LNCaP clone FGC (cell line): ENCODE measurements around the gene CACNA2D3.

Source experiments
- DNase-seq: peaks from one replicate; pipeline ENCODE4 v3.0.0-alpha.2; 2011; ENCODE audit warnings: low read depth
- H3K4me3 ChIP-seq: 2 replicates; pipeline ENCODE4 v1.5.1; 2011; ENCODE audit warnings: mild to moderate bottlenecking, low read depth, low read length, control low read depth
- TF ChIP-seq, protein P1 (sequence below): IDR thresholded peaks from 2 replicates; pipeline ENCODE4 v1.5.1; 2012; ENCODE audit warnings: mild to moderate bottlenecking; ENCODE audit not compliant: control insufficient read depth, insufficient read depth; ENCODE audit errors: extremely low read depth

The CACNA2D3 gene

DNA sequence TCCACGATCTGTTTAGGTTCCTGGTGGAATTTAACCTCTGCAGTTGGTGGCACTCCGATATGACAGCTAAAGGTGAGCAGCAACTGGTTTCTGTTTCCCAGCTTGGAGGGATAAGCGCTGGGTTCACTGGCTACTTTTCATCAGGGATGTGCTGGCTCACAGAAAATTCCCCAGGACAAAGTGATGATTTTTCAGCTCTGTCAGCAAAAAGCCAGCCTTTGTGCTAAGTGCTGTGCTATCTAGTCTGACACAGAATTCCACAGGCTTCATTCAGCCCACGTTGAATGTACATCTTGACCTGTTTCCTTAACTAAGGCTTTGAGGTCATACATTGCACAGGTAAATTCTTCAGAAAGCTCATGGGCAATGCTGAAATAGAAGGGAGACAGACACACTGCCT is 887.0 kb downstream of the CACNA2D3 start:
- TF ChIP-seq, protein P1, sequence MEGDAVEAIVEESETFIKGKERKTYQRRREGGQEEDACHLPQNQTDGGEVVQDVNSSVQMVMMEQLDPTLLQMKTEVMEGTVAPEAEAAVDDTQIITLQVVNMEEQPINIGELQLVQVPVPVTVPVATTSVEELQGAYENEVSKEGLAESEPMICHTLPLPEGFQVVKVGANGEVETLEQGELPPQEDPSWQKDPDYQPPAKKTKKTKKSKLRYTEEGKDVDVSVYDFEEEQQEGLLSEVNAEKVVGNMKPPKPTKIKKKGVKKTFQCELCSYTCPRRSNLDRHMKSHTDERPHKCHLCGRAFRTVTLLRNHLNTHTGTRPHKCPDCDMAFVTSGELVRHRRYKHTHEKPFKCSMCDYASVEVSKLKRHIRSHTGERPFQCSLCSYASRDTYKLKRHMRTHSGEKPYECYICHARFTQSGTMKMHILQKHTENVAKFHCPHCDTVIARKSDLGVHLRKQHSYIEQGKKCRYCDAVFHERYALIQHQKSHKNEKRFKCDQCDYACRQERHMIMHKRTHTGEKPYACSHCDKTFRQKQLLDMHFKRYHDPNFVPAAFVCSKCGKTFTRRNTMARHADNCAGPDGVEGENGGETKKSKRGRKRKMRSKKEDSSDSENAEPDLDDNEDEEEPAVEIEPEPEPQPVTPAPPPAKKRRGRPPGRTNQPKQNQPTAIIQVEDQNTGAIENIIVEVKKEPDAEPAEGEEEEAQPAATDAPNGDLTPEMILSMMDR, result no peak
- H3K4me3 ChIP-seq, result no peak overlapping the region
- DNase-seq, result no peak

DNA sequence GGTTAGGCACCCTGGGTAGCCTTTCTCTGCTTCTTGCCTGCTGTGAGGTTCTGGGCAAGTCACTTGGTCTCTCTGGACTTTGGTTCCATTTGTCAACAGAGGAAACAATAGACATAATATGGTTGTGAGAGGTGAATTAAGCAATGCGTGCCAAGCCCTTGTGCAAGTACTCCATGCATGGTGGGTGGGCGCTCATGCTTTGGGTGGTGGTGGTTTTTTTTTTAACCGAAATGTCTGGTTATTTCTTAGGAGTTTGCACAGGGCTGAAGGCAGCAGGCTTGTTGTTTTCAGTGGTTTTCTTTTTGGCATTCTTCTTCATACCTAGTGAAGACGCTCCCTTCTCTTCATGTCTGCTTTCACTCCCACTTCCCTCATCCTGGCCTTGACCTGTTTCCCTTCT is 889.7 kb downstream of the CACNA2D3 start:
- TF ChIP-seq, protein P1, result no peak

DNA sequence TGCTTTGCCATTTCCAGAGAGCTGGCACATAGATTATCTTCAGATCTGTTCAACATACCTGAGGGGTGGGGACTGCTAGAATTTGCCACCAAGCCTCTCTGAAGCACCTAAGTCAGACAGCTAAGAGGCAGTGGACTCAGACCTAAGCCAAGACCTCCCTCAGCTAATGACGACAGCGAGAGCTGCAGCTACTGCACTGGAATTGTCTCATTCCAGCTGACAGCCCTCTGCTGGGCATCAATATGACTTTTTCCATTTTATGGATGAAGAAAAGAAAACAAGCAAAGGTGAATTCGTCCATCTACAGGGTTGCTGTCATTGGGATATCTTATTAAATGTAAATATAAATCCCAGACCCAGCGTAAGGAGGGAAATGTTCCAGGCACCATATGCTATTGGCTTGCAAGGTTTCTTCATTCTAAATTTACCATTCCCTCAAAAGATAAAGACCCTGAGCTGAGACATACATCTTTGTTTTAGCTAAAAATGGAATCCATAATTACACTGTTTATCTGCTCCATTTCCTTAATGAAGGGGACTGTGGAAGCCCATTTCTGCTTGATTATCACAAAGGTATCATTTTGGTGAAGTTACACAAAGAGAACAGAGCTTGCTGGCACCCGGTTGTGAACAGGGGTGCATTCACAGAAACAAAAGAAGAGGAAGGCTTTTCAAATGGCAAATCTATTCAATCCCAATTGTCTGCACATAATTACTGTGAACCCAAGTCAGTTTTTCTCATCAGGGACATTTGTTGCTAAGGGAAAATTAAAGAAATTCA is 891.0 kb downstream of the CACNA2D3 start:
- H3K4me3 ChIP-seq, result no peak overlapping the region
- DNase-seq, result no peak
- TF ChIP-seq, protein P1, result peak; percentile 33

More for the DNA sequence above, 889.7 kb downstream of the CACNA2D3 start:
- H3K4me3 ChIP-seq, result no peak overlapping the region
- DNase-seq, result no peak

DNA sequence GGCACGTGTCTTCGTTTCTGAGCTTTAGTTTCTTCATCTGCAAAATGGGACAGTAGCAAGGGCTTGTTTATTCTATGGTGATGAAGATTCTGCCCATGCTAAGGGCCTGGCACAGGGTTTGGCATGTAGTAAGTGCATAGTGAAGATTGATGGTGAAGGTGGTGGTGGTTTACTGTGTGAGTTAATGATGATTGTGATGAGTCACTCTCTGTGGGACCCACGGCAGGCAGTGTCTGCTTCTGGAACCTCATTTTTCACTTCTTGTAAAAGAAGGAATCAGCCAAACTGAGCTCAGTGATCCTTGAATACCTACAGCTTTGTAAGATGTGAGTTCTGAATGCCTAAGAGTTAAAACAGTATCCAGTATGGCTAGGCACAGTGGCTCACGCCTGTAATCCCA is 891.7 kb downstream of the CACNA2D3 start:
- no peak for DNase-seq
- TF ChIP-seq, protein P1, result no peak
- H3K4me3 ChIP-seq, result no peak overlapping the region

DNA sequence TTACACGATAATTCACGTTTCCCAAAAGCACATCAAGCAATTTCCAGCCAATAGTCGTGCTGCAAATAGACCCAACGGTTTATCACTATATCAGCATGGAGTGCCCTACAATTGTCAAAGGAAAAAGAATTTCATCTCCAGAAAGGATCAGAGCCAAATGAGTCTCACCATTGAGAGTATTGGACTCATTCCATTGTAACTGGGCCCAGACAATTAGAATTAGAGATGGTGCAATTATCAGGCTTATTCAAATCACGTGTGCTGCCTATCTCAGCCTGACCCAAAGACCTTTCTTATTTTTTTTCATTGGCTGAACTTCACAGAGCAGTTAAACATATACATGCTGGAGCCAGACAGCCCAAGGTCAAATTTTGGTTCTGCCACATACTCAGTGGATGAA is 892.6 kb downstream of the CACNA2D3 start:
- TF ChIP-seq, protein P1, result no peak
- H3K4me3 ChIP-seq, result no peak overlapping the region
- DNase-seq, result no peak

DNA sequence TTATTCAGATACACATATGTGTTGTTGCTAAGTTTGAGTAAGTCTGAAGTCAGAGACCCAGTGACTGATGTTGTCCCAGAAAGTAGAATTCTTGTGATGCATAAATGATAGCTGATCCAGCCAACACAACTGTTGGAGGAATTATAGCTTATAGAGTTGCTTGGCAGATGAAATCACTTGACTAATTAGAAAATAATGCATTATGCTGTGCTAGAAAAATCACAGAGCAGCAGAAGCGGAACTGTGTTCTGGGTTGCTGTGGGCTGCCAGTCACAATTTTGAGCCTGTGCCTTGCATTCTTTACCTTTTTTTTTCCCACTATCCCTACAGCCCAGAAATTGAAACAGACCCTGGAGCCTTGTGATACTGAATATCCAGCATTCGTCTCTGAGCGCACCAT is 895.5 kb downstream of the CACNA2D3 start:
- TF ChIP-seq, protein P1, result no peak
- H3K4me3 ChIP-seq, result no peak overlapping the region
- DNase-seq, result no peak

DNA sequence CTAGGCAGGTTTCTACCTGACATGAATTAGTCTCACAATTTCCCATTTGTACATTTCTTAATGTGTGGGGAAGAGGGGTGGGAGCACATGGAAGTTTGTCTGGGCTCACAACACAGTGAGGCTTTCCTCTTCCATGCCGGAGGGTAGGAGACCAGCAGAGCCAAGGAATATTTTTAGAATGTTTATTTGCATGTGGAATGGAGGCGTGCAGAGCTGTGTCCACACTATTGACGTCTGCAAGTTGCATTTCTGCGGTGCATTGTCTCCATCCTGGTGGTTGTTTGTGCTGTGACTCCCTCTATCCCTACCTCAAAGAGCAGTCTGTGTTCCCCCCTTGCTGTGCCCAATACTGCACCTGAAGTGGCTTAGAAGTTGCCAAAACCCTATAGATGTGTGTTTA is 908.6 kb downstream of the CACNA2D3 start:
- TF ChIP-seq, protein P1, result no peak
- DNase-seq, result no peak
- H3K4me3 ChIP-seq, result no peak overlapping the region
